GM19438 (cell line): ENCODE measurements around the gene ZNF771.
"Not testable (repeated sequence)": the region's sequence is repeated elsewhere in the genome, so short reads cannot be mapped to it uniquely, and the experiment has no call there.

Experiments
- ATAC-seq: cut with Tn5 transposase; IDR thresholded peaks from one replicate; pipeline ENCODE4 v1.9.1; 2021; ENCODE audit warnings: low read depth; ENCODE audit not compliant: unreplicated experiment

Gene ZNF771

DNA sequence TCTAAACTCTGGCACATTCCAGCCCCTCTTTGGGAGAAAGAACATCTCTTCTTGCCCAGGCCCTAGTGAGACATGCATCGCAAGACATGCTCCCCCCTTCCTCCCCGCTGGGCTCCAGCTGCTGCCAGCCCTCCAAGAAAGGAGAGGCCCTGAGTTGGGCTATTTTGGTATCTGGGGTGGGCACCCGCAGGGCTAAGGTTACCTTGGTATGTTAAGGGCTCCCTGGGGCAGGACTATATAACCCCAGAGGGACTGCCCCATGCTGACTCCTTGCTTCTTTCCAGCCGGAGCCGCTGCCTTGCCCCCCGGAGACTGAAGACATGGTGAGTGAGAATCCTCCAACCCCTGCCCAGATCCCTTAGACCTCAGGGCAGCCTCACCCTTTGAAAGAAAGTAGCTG is 32.9 kb upstream of the ZNF771 start, which contains the start of gene MYL11:
Gene MYL11, plus strand, starts transcription at position 265 of the 400 bp plus-strand sequence. Its CDS starts 56 bp downstream, at position 321.
- no peak for ATAC-seq

DNA sequence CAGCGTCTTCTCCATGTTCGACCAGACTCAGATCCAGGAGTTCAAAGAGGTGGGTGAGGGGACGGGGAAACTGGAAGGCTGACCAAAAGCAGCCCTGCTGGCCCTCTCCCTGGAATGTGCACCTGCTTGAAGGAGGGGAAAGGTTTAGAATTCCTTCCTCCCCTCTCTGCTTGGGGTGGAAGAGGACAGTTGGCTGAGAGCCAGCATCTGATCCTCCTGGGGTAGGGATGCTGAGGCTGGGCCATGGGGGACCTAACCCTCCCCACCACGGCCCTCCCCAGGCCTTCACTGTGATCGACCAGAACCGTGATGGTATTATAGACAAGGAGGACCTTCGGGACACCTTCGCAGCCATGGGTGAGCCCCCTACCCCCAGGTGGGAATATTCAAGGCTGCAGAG is 31.5 kb upstream of the ZNF771 start:
- ATAC-seq, result no peak

DNA sequence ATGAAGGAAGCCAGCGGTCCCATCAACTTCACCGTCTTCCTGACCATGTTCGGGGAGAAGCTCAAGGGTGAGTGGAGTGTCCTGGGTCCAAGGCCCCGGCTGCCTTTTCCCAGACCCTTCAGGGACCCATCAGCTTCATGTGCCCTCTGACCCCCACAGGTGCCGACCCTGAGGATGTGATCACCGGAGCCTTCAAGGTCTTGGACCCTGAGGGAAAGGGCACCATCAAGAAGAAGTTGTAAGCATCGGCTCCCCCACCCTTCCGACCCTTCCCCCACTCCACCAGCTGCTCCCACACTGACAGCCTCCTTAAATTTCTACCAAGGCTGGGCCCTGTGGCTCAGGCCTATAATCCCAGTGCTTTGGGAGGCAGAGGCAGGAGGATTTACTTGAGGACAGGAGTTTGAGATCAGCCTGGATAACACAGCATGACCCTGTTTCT is 30.9 kb upstream of the ZNF771 start:
- no peak for ATAC-seq

DNA sequence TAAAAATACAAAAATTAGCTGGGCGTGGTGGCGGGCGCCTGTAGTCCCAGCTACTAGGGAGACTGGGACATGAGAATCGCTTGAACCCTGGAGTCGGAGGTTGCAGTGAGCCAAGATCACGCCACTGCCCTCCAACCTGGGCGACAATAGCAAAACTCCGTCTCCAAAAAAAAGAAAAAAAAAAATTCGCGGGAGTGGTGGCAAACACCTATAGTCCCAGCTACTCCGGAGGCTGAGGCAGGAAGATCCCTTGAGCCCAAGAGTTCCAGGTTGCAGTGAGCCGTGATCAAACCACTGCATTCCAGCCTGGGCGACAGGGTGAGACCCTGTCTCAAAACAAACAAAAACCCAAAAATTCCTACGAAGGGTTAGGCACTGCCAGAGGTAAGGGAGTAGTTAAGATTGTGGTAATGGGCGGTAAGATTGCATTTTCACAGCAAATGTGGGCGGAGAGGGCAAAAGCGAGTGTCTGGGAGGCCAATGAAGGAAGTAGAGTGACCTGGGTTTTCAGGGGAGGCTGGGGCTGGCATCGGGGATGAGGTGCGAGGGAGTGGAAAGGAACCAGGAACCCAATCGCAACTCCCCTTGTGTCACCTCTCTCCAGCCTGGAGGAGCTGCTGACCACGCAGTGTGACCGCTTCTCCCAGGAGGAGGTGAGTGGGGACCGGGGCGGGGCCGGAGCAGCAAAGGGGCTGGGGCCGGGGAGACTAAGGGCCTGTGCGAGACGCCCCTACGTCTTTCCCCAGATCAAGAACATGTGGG is 30.2 kb upstream of the ZNF771 start:
- no peak for ATAC-seq

DNA sequence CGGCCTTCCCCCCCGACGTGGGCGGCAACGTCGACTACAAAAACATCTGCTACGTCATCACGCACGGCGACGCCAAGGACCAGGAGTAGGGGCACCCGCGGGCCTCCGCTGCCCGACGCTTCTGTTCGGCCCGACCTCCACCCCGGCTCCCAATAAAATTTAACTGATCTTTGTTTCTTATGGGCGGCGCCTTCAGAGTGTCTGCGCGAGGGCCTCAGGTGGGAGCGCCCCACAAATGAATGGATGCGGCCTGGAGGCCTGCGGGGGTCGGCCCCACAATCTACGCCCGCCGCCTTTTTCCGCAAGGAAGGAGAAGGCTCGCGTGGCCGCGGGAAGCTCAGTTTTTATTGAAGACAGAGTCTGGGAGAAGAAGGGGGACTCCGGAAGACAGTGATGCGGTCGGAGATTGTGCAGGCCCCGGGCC is 29.6 kb upstream of the ZNF771 start:
- peak; percentile 46 for ATAC-seq

DNA sequence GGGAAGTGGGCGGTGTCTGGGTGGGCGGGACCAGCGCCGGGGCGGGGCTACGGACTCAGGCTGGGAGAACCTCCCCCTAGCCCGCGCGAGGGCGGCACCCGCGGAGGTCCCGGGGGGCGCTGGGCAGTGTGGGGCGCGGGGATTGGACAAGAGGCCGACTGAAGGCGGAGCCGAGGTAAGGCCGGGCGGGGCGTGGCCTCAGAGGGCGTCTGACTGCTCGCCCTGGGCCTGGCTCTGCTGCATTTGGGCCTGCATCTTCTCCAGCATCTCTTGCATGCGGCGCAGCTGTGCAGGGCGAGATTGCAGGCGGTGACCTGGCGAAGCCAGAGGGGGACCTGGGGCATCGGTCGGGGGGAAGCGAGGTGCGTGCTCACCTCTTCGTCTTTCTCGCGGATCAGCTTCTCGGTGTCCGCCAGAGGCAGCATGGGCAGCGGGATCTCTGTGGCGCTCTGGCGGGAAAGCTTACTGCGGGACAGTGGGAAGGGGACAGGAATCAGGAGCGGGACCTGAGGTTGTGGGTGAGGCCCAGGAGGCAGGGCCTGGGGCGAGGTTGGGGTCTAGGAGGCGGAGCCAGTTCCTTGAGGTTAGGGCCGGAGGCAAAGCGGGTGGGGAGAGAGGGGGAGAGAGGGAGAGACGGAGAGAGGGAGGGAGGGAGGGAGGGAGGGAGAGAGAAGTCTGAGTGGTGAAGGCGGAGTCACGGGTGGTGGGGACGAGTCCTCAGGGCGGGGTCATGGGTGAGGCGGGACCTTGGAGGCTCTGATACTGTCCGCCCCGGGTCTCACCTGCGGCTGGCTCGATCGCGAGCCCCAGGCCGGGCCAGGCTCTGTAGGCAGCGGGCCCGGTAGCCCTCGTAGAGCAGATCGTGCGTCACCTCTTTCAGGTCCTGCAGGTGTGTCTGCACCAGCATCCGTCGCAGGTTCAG is 28.9 kb upstream of the ZNF771 start:
- ATAC-seq, result peak; percentile 72

DNA sequence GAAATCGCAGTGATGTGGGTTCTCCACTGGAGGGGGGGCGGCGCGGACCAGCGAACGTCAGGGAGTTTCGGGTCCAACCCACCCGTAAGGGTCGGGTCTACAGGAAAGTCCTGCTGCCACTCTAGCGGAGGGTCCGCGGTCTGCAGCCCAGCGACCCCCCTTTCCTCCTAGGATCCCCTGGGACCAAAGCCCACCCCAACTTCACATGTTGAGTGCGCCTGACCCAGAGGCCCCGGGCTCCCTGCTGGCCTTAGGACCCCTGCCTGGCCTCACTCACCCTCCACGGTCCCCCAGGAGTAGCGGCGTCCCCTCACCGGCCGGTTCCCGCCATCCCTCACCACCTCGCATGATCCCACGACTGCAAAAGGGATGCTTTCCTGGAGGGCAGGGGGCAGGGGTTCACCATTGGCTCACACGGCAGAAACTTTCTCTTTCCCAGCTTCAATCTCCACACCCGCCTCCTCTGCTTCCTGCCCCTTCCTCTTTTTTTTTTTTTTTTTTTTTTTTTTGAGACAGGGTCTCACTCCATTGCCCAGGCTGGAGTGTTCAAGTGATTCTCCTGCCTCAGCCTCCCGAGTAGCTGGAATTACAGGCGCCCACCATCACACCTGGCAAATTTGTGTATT is 28.1 kb upstream of the ZNF771 start:
- no peak for ATAC-seq

DNA sequence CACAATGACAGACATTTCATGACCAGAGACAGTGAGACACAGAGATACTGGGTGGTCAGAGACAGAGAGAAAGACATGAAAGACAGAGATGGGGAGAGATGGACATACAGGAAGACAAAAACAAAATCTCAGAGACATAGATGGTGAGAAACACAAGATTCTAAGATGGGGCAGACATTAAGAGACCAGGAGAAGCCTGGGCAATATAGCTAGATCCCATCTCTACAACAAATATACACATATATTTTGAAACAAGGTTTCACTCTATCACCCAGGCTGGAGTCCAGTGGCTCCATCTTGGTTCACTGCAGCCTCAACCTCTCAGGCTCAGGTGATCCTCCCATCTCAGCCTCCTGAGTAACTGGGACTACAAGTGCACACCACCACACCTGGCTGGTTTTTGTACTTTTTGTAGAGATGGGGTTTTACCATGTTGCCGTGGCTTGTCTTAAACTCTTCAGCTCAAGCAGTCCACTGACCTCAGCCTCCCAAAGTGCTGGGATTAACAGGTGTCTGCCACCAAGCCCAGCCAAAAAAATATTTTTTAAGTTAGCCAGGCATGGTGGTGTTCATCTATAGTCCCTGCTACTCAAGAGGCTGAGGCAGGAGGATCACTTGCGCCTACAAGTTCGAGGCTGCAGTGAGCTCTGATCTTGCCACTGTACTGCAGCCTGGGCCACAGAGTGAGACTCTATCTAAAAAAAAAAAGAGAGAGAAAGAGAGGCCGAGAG is 27.2 kb upstream of the ZNF771 start:
- ATAC-seq, result no peak

DNA sequence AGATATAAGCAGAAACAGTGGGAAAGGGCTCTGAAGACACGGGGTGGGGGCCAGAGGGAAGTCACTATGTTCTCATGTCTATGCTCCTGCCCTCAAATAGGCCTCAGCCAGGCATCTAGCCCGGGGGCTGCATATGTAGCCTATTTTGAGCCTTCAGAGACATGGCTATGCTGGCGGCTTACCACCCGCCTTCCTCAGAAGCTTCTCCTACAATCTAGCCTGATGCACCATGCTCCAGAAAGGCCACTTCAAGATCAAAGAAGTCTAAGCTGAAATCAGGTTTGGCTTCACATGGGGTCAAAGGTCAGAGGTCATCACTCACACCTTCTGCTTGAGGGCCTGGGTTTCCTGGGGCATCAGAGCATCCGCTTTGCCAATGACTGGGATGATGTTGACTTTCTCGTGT is 26.6 kb upstream of the ZNF771 start:
- no peak for ATAC-seq

DNA sequence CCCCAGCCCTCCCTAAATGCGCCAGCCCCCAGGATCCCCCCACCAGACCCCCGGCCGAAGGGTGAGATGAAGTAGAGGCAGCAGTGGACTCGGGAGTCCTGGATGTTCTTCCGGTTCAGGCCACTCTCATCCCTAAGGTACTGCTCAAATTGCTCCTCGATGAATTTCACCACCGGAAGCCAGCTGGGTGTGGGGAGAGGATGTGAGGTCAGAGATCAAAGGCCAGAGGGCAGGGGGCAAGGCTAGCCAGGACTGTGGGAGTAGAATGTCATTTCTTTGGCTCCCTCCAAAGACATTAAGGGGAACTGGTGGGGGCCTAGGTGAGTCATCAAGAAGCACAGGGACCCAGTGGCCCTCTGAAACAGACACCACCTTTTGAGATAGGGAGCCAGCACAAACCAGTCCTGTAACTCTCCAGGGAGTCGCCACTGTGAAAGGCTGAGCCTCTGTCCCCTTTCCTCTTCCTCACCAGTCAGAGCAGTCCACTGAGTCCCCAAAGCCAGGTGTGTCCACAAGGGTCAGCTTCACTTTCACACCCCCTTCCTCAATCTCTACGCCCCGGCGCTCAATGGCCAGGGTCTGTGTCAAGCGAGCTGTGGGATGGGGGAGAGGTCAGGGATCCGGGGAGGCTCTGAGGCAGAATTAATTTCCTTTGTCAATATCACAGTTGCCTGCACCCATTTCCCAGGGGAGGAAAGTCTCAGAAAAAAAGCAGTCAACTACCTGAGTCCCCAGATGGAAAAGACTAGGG is 25.9 kb upstream of the ZNF771 start:
- ATAC-seq, result no peak

DNA sequence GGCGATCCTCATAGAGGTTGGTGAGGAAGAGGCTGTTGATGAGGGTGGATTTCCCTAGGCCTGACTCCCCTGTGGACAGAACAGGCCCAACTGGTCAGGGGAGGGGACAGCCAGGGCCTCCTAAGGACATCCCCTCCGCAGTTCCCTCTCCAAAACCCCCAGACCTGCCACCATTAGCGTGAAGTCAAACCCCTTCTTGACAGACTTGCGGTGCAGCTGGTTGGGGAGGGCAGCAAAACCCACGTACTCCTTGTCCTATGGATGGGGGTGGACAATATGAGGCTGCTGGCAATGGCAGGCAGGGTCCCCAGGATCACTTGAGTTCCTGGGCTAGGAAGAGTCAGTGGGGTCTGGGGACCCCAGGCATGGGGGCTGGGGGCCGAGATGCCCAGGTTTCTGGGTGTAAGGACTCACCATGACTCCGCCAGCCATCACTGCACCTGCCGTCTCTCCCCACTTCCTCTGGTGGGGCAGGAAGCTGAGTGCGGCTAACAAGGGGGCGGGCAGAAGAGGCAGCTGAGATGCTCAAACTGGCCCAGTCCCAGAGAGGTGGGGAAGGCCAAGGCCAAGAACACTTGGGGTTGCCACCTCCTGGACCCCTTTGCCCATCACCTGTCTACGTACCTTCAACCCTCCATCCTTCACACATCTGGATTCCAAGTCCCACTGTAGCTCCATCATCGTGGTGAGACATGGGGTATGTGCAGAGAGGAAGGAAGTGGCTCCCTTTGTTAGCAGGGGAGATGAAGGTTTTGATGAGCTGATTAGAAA is 25.1 kb upstream of the ZNF771 start, which contains the start of gene SEPTIN1:
Gene SEPTIN1, minus strand, starts transcription at position 451 of the 771 bp plus-strand sequence. Its CDS starts 19 bp downstream, at position 432.
- no peak for ATAC-seq

DNA sequence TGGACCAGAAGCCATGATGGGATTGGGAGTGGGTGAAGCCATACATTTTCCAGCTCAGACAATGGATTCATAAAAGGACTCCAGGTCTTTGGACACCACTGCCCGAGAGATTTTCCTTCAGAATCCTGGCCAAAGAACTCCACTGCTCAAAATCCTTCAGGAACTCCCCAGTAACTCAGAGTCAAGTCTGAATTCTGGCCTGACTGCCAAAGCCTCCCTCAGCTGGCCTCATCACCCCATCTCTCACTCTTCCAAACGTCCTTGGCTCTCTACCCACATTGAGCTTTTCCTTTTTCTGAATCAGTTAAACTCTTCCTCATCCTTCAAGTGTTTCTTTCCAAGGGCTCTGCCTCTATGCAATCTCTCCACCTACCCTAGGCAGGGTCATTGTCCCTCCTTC is 23.9 kb upstream of the ZNF771 start:
- ATAC-seq, result no peak

DNA sequence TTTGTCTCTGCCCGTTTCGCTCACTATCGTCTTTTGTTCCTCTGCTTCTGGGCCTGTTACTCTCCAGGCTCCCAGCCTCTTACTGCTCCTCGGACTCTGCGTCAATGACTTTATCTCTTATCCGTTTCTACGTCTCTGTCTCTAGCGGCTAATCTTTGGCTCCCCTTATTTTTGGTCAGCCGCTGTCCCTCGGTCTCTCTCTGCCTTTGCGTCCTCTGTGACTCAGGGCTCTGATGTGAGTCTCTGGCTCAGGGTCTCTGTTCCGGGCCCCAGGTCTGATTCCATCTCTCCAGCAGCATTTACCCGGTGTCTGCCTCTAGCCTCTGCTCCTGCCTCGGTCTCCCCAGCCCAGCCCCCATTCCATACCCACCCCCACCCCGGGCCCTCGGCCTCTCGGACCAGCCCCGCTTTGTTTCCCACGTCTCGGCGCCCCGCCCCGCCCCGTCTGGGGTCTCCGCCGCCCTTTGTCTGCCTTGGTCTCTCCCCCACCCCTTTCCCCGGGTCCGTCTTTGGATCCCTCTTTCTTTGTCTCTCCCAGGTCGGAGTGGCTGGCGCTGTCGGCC is 12.7 kb upstream of the ZNF771 start:
- ATAC-seq, result no peak

DNA sequence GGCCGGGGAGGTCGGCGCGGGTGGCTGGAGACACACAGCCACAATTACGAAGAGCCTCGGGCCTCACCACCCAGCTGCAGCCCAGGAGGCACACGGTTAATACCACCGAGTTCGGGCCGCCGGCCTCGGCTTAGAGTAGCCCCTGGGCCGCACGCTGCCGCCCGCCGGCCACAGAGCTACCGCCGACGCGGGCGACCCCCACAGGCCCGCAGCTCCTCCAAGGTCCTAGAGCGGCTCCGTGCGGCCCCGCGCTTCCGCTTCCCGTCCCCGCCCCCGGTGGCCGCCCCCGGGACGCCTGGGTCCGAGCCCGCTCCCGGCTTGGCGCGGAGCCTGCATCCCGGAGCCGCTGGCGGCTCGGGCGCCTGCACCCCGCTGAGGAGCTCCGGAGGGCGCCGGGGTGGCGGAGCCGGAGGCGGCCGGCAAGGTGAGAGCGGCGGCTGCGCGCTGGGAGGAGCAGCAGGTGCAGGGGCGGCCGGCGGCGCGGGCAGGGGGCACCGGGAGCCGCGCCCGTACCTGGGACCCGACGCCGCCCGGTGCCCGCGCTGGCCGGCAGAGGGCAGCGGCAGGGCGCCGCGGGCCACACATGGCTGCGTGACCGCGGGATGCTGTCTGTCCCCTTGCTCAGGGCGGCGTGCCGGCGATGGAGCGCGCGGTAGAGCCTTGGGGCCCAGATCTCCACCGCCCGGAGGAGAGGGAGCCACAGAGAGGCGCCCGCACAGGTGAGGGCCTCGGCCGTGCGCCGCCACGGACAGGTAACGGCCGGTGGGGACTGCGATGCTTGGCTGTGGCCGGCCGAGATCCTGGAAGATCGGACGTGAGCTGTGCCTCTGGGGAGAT is 12.0 kb upstream of the ZNF771 start, which contains the start of gene ZNF48:
Gene ZNF48, plus strand, starts transcription at position 266 of the 837 bp plus-strand sequence. Its CDS starts 375 bp downstream, at position 641.
- peak; percentile 66 for ATAC-seq

DNA sequence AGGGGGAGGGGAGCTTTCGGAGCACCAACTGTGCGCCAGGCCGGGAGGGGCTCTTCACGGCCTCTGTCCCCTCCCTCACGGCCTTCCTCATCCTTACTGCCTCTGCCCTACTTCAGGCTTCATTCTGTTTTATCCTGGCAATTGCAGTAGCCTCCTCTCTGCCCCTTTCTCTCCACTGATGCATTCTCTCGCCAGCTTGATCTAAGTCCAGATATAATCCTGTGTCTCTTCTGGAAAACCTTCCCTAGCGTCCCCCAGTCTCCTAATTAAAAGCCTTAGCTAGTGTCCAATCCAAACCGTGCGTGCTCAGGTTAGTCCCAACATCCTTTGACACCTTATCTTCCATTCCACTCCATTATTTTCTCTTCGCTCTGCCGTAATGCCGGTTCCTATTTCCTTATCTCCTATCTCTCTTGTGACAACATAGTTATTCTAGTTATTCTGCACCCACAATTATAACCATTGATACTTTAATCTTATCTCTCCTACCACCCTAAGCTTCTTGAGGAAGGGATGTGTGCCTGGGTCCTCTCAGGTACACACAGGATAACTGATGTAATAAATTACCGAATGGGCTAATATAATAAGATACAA is 11.3 kb upstream of the ZNF771 start:
- no peak for ATAC-seq

DNA sequence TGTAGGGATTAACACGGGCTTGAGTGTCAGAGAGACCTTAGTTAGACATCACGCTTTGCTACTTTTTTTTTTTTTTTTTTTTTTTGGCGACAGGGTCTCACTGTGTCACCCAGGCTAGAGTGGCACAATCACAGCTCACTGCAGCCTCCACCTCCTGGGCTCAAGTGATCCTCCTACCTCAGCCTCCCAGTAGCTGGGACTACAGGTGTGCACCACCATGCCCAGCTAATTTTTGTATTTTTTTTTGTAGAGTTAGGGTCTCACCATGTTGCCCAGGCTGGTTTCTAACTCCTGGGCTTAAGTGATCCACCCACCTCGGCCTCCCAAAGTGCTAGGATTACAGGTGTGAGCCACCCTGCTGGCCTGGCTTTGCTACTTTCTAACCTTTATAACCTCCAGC is 10.8 kb upstream of the ZNF771 start:
- not testable (repeated sequence) for ATAC-seq

DNA sequence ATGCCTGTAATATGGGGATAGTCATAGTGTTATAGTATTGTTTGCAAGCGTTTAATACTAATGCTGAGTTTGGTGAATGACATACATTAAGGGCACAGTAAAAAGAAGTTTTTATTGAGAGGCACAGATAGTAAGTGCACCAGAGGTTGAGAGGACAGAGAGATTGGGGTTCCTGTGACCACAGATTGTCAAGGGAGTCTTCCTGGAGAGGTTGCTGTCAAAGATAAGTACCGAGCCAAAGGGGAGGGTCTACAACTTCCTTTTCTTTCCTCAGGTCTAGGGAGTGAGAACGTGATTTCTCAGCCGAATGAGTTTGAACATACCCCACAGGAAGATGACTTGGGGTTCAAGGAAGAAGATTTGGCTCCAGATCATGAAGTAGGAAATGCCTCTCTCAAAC is 10.3 kb upstream of the ZNF771 start:
- no peak for ATAC-seq
